OCI-LY7 (cell line): ENCODE data around the gene ATXN7L3. TPM values are rescaled to one million over a fixed set of nuclear protein-coding genes. Genes with fewer than 3 reads are reported as not detected.
A peak's percentile ranks its signal among the peaks of the same experiment; 100 is the strongest.

Source experiments
- BruUV-seq: library from RNA; stranded (reverse); fragments of 400-500 nt; replicated peaks from 2 replicates; lab custom pipeline; 2021; lab: Mats Ljungman, UMichigan
- CTCF ChIA-PET: fragments of 300-600 bp; sonication (Branson Sonifier 250); formaldehyde crosslinking; loops from one replicate; lab custom pipeline; 2022; ENCODE audit warnings: antibody characterized with exemption; ENCODE audit not compliant: unreplicated experiment; lab: Charles Lee
- POLR2A ChIA-PET: fragments of 300-600 bp; sonication (Branson Sonifier 250); formaldehyde crosslinking; loops from one replicate; lab custom pipeline; 2022; ENCODE audit warnings: antibody characterized with exemption; lab: Charles Lee
- DNase-seq: peaks from one replicate; pipeline ENCODE4 v3.0.0-alpha.2; 2015; ENCODE audit warnings: low spot score
- H2AFZ ChIP-seq: fragments of 200-600 bp; sonication (generic), shearing (Covaris generic); 2 replicates; pipeline ENCODE4 v1.6.1; 2014; ENCODE audit warnings: mild to moderate bottlenecking, antibody characterized with exemption, low read length, moderate library complexity
- H3K27ac ChIP-seq: fragments of 200-600 bp; sonication (generic); 2 replicates; pipeline ENCODE4 v1.5.1; 2014; ENCODE audit warnings: mixed run types, low read depth, mild to moderate bottlenecking, moderate library complexity, low read length, inconsistent platforms; ENCODE audit not compliant: poor library complexity, severe bottlenecking
- H3K36me3 ChIP-seq: fragments of 200-600 bp; sonication (generic); 2 replicates; pipeline ENCODE4 v1.6.1; 2014; ENCODE audit warnings: mild to moderate bottlenecking, antibody characterized with exemption, low read length, moderate library complexity, mixed read lengths; ENCODE audit not compliant: insufficient read depth
- H3K4me1 ChIP-seq: fragments of 200-600 bp; sonication (generic); 2 replicates; pipeline ENCODE4 v1.5.1; 2014; ENCODE audit warnings: mild to moderate bottlenecking, low read length; ENCODE audit not compliant: insufficient read depth, poor library complexity, severe bottlenecking
- H3K4me2 ChIP-seq: fragments of 200-600 bp; sonication (generic); 2 replicates; pipeline ENCODE4 v1.6.1; 2014; ENCODE audit warnings: mild to moderate bottlenecking, low read length
- H3K4me3 ChIP-seq: fragments of 200-600 bp; sonication (generic); 2 replicates; pipeline ENCODE4 v1.5.1; 2014; ENCODE audit warnings: mild to moderate bottlenecking, low read depth, low read length; ENCODE audit not compliant: poor library complexity, severe bottlenecking
- H3K79me2 ChIP-seq: fragments of 200-600 bp; sonication (generic); 2 replicates; pipeline ENCODE4 v1.6.1; 2016; ENCODE audit warnings: low read depth, mild to moderate bottlenecking, low read length, moderate library complexity, mixed read lengths; ENCODE audit not compliant: insufficient read depth
- H3K9me2 ChIP-seq: fragments of 200-600 bp; sonication (generic); 2 replicates; pipeline ENCODE4 v1.6.1; 2016; ENCODE audit warnings: mild to moderate bottlenecking, low read length, mixed read lengths; ENCODE audit not compliant: insufficient read depth
- H3K9me3 ChIP-seq: fragments of 200-600 bp; sonication (generic); 2 replicates; pipeline ENCODE4 v1.6.1; 2014; ENCODE audit warnings: mild to moderate bottlenecking, mixed run types, low read length, mixed read lengths
- H4K20me1 ChIP-seq: fragments of 200-600 bp; sonication (generic); 2 replicates; pipeline ENCODE4 v1.6.1; 2014; ENCODE audit warnings: mild to moderate bottlenecking, antibody characterized with exemption, low read length, moderate library complexity, mixed read lengths; ENCODE audit not compliant: insufficient read depth
- EZH2phosphoT487 ChIP-seq: fragments of 200-600 bp; sonication (generic); IDR thresholded peaks from 2 replicates; pipeline ENCODE4 v1.6.1; 2018; ENCODE audit warnings: low read depth, borderline replicate concordance, mild to moderate bottlenecking, mixed run types, antibody characterized with exemption, low read length, moderate library complexity, mixed read lengths
- intact Hi-C: fragments of 100-400 bp; cut with micrococcal nuclease; formaldehyde crosslinking; loops from one replicate; pipeline ENCODE4 v1.10.0; 2022; ENCODE audit not compliant: unreplicated experiment
- total RNA-seq, 2 experiments: library from RNA; depleted of rRNA in 1 of 2; stranded (reverse); fragments of >200 nt in 1 of 2; shearing (Covaris generic) in 1 of 2; gene quantifications; 2 replicates each; pipeline ENCODE4 v1.2.3, GENCODE V29; 2014 to 2022
- TF ChIP-seq, protein P1 (sequence below): fragments of 200-600 bp; sonication (generic); conservative IDR thresholded peaks from 2 replicates; pipeline ENCODE4 v1.5.1; 2014; ENCODE audit warnings: mild to moderate bottlenecking, antibody characterized with exemption, low read length, moderate library complexity, mixed read lengths

Gene ATXN7L3
- total RNA-seq, 2 experiments from 2014 or later: 57.7 to 106 TPM

DNA sequence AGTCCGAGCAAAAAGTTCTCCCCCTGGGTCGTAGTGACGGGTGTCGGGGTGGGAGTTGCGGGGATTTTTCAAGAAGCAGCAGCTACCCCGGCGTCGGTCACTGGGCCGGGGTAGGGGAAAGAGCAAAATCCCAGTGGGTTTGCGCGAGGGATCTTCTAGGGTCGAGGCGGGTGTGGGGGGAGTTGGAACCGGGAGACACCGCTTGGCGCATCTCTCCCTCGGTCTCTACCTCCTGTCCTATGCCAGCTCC lies 22.1 kb upstream of the ATXN7L3 start:
- Histone ChIP-seq H3K36me3 (peaks cover 15% of the 10 kb centered on the region), H3K4me1 (peaks cover 11% of the 10 kb centered on the region), H3K4me2 (peak overlapping the region; percentile 80), H4K20me1 (no peaks in the 10 kb centered on the region), H3K27ac (peak overlapping the region; percentile 86), H3K9me3 (no peaks in the 10 kb centered on the region), H3K4me3 (peak overlapping the region; percentile 90), H2AFZ (peak overlapping the region; percentile 5; the same call in 1 of the 2 replicates), H3K79me2 (peaks cover 20% of the 10 kb centered on the region), H3K9me2 (no peaks in the 10 kb centered on the region)
- POLR2A ChIA-PET: interaction anchor here (0.6 to 1.5 kb wide), 9 partner anchors 9 to 290 kb away, joined by 3 to 5 read pairs (median 4); no protein-coding TSS in a partner anchor
- intact Hi-C loops: no loop called here
- TF ChIP-seq, protein P1, sequence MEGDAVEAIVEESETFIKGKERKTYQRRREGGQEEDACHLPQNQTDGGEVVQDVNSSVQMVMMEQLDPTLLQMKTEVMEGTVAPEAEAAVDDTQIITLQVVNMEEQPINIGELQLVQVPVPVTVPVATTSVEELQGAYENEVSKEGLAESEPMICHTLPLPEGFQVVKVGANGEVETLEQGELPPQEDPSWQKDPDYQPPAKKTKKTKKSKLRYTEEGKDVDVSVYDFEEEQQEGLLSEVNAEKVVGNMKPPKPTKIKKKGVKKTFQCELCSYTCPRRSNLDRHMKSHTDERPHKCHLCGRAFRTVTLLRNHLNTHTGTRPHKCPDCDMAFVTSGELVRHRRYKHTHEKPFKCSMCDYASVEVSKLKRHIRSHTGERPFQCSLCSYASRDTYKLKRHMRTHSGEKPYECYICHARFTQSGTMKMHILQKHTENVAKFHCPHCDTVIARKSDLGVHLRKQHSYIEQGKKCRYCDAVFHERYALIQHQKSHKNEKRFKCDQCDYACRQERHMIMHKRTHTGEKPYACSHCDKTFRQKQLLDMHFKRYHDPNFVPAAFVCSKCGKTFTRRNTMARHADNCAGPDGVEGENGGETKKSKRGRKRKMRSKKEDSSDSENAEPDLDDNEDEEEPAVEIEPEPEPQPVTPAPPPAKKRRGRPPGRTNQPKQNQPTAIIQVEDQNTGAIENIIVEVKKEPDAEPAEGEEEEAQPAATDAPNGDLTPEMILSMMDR: no peak
- no peak for TF ChIP-seq EZH2phosphoT487
- CTCF ChIA-PET: interaction anchor here (0.7 kb wide), 1 partner anchor 53 kb away, joined by 3 read pairs; no protein-coding TSS in a partner anchor
- BruUV-seq: no TSS peak
- DNase-seq: no peak

DNA sequence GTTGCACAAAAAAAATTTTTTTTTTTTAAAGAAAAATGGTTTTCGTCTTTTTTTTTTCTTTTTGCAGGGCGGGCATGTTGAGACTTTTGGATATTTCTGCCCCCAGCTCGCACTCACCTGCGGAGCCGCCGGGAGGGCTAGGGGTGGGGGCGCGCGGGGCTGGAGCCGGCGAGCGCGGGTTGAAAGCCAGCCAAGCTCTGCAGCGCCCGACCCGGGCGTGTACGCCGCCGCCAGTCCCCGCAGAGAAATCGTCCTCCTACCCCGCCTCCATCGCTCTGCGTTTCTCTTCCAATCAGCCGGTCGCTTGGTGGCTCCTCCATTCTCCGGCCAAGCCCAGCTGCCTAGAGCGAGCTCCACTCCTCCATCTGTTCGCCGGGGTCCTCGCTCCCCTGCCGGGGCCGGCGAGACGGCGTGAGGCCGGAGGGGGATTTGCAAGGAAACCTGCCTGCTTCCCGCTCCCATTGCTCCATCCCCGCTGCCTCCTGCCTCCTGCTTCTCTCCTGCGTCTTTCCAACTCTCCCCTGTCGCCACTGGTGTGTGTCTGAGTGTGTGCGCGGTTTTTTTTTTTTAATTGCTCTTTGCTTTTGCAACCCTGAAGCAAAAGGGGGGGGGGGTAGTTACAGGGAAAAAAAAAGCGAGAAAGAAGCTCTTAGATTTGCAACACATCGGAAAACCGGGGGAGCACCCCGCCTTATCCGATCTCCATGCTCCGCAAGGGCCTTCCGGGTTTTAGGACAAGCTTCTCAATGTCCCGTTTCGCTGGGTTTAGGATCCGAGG lies 21.6 kb upstream of the ATXN7L3 start:
- TF ChIP-seq EZH2phosphoT487: no peak
- TF ChIP-seq, protein P1: peak; percentile 24; the same call in 1 of the 2 replicates
- Histone ChIP-seq H2AFZ (peak overlapping the region; percentile 5; the same call in 1 of the 2 replicates), H3K4me3 (peak overlapping the region; percentile 90), H3K36me3 (peaks cover 20% of the 10 kb centered on the region), H3K4me1 (peaks cover 16% of the 10 kb centered on the region), H3K79me2 (peaks cover 25% of the 10 kb centered on the region), H3K4me2 (peak overlapping the region; percentile 80), H3K9me2 (no peaks in the 10 kb centered on the region), H4K20me1 (no peaks in the 10 kb centered on the region), H3K9me3 (no peaks in the 10 kb centered on the region), H3K27ac (peak overlapping the region; percentile 86)
- ChIA-PET CTCF (interaction anchor here (0.7 kb wide), 1 partner anchor 52 kb away, joined by 3 read pairs; no protein-coding TSS in a partner anchor), POLR2A (interaction anchor here (0.6 to 1.5 kb wide), 9 partner anchors 9 to 291 kb away, joined by 3 to 5 read pairs (median 4); no protein-coding TSS in a partner anchor)
- intact Hi-C loops: no loop called here
- peak; percentile 87 for DNase-seq
- no TSS peak for BruUV-seq
